Natural killer cell (primary cell): ENCODE results near the gene DAB2. TPM values are rescaled to one million over a fixed set of nuclear protein-coding genes. Genes with fewer than 3 reads are reported as not detected.

Source experiments
- ATAC-seq, 3 donors: fragments of 150-1000 bp in 2 of 3; fragments of 200-7000 bp in 1 of 3; cut with Tn5 transposase; 1 replicate in 1 of 3; 2 replicates in 2 of 3; pipeline ENCODE4 v1.10.0; 2021; ENCODE audit warnings: mild to moderate bottlenecking in 2 of 3, moderate library complexity in 2 of 3
- DNase-seq, 2 donors: peaks; one replicate each; pipeline versions ENCODE4 v3.0.0 to v3.0.0-alpha.2; 2013 to 2021; ENCODE audit warnings: mixed read lengths in 1 of 2
- H3K27ac ChIP-seq: one replicate; pipeline ENCODE4 v1.5.1; 2013; ENCODE audit warnings: mild to moderate bottlenecking, low read length
- H3K27me3 ChIP-seq: one replicate; pipeline ENCODE4 v1.6.1; 2013; ENCODE audit warnings: low read length; ENCODE audit not compliant: control insufficient read depth, insufficient read depth
- H3K36me3 ChIP-seq: one replicate; pipeline ENCODE4 v1.6.1; 2013; ENCODE audit warnings: low read length; ENCODE audit not compliant: control insufficient read depth, insufficient read depth
- H3K4me1 ChIP-seq: one replicate; pipeline ENCODE4 v1.6.1; 2013; ENCODE audit warnings: low read length; ENCODE audit not compliant: control insufficient read depth, insufficient read depth
- H3K4me3 ChIP-seq: one replicate; pipeline ENCODE4 v1.5.1; 2013; ENCODE audit warnings: low read length
- H3K9me3 ChIP-seq: one replicate; pipeline ENCODE4 v1.6.1; 2013; ENCODE audit warnings: low read length; ENCODE audit not compliant: control insufficient read depth, insufficient read depth
- H3K27ac Mint-ChIP-seq, 2 donors: one replicate each; pipeline ENCODE4 v1.8.0; 2022; ENCODE audit warnings: mild to moderate bottlenecking in 2 of 2, mixed read lengths in 2 of 2, moderate library complexity in 1 of 2
- H3K27me3 Mint-ChIP-seq, 2 donors: one replicate each; pipeline ENCODE4 v1.8.0; 2022; ENCODE audit warnings: low read depth in 2 of 2, mixed read lengths in 2 of 2
- H3K36me3 Mint-ChIP-seq: one replicate; pipeline ENCODE4 v1.8.0; 2022; ENCODE audit warnings: mixed read lengths
- H3K4me1 Mint-ChIP-seq, 2 donors: one replicate each; pipeline ENCODE4 v1.8.0; 2022; ENCODE audit warnings: mixed read lengths in 2 of 2
- H3K4me3 Mint-ChIP-seq: one replicate; pipeline ENCODE4 v1.8.0; 2022; ENCODE audit warnings: mild to moderate bottlenecking, moderate library complexity, mixed read lengths
- H3K9me3 Mint-ChIP-seq, 2 donors: one replicate each; pipeline ENCODE4 v1.8.0; 2022; ENCODE audit warnings: mixed read lengths in 2 of 2
- whole genome bisulfite sequencing: methylation state at CpG from one replicate; pipeline ENCODE4 v1.1.7; 2013; ENCODE audit warnings: missing lambda C conversion rate; ENCODE audit not compliant: insufficient coverage; 5-methylcytosine and 5-hydroxymethylcytosine counted together
- intact Hi-C: fragments of 100-400 bp; cut with micrococcal nuclease; formaldehyde crosslinking; loops from one replicate; pipeline ENCODE4 v1.14.2; 2022
- total RNA-seq, 4 donors: library from RNA; stranded (reverse); fragments of 120-200 nt in 1 of 4; gene quantifications; one replicate each; pipeline versions ENCODE4 v1.2.3 to v1.2.4, GENCODE V29; 2013 to 2022
- TF ChIP-seq, protein P1 (sequence below): fragments of 200-600 bp; IDR thresholded peaks from one replicate; pipeline ENCODE4 v1.8.0; 2022; ENCODE audit warnings: antibody characterized with exemption

The DAB2 gene
- total RNA-seq, 3 donors from 2014 or later (not counting 1 experiment from before 2014, with no cell fraction given) = 33.0 to 53.8 (median 36.9) TPM

DNA sequence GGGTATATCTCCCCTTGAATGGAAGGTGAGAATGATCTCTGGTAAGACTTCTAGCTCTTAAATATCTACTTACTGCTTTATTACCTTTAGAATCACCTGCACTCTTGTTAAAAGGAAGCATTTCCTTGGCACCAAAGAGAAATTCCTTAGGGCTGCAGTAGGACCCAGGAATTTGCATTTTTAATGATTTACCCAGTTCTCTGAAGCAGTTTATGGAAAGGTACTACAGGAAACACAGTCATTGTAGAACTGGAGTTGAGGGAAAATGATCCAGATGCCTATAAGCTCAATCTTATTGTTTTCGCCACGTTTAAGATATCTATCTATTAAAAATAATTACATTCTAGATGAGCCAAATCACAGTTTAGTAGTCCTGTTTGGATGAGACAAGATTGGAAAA is 51.0 kb downstream of the DAB2 start:
- Mint-ChIP-seq H3K4me3 (no peak overlapping the region), H3K27me3 (no peaks in the 10 kb centered on the region), H3K9me3 (no peaks in the 10 kb centered on the region), H3K4me1 (peaks cover 9 to 18% of the 10 kb centered on the region in 2 donors), H3K36me3 (no peaks in the 10 kb centered on the region), H3K27ac (no peak overlapping the region)
- Histone ChIP-seq H3K27ac (no peak overlapping the region), H3K9me3 (no peaks in the 10 kb centered on the region), H3K4me1 (no peaks in the 10 kb centered on the region), H3K36me3 (peaks cover 3% of the 10 kb centered on the region), H3K27me3 (no peaks in the 10 kb centered on the region), H3K4me3 (no peak overlapping the region)
- ATAC-seq = no peak
- DNase-seq = no peak
- WGBS = no CpG with 5 or more reads among the region's 2 CpGs
- intact Hi-C loops = no loop called here
- TF ChIP-seq, protein P1, sequence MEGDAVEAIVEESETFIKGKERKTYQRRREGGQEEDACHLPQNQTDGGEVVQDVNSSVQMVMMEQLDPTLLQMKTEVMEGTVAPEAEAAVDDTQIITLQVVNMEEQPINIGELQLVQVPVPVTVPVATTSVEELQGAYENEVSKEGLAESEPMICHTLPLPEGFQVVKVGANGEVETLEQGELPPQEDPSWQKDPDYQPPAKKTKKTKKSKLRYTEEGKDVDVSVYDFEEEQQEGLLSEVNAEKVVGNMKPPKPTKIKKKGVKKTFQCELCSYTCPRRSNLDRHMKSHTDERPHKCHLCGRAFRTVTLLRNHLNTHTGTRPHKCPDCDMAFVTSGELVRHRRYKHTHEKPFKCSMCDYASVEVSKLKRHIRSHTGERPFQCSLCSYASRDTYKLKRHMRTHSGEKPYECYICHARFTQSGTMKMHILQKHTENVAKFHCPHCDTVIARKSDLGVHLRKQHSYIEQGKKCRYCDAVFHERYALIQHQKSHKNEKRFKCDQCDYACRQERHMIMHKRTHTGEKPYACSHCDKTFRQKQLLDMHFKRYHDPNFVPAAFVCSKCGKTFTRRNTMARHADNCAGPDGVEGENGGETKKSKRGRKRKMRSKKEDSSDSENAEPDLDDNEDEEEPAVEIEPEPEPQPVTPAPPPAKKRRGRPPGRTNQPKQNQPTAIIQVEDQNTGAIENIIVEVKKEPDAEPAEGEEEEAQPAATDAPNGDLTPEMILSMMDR = no peak

DNA sequence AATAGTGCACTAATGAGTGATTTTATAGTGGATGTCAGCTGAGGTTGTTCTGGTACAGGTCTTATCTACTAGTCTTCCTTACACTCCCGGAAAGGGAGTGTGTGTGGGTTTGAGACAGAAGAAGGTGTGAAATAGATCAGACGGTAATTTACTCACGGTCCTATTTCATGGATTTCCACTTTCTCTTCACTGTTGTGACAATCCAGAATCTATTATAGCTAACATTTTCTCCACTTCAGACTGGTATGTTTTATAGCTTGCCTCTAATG is 53.5 kb downstream of the DAB2 start:
- Mint-ChIP-seq H3K27me3 (no peaks in the 10 kb centered on the region), H3K4me1 (peaks cover 9 to 18% of the 10 kb centered on the region in 2 donors), H3K36me3 (no peaks in the 10 kb centered on the region), H3K27ac (peak overlapping the region; percentile 53 to 62), H3K9me3 (no peaks in the 10 kb centered on the region), H3K4me3 (no peak overlapping the region)
- TF ChIP-seq, protein P1 = no peak
- intact Hi-C loops = no loop called here
- no CpG with 5 or more reads among the region's 3 CpGs for WGBS
- Histone ChIP-seq H3K4me3 (no peak overlapping the region), H3K9me3 (no peaks in the 10 kb centered on the region), H3K27ac (no peak overlapping the region), H3K27me3 (no peaks in the 10 kb centered on the region), H3K4me1 (no peaks in the 10 kb centered on the region), H3K36me3 (peaks cover 3% of the 10 kb centered on the region)
- ATAC-seq = peak in 2 of 3 donors; percentile 35 to 53
- peak in 1 of 2 donors; percentile 4 for DNase-seq

DNA sequence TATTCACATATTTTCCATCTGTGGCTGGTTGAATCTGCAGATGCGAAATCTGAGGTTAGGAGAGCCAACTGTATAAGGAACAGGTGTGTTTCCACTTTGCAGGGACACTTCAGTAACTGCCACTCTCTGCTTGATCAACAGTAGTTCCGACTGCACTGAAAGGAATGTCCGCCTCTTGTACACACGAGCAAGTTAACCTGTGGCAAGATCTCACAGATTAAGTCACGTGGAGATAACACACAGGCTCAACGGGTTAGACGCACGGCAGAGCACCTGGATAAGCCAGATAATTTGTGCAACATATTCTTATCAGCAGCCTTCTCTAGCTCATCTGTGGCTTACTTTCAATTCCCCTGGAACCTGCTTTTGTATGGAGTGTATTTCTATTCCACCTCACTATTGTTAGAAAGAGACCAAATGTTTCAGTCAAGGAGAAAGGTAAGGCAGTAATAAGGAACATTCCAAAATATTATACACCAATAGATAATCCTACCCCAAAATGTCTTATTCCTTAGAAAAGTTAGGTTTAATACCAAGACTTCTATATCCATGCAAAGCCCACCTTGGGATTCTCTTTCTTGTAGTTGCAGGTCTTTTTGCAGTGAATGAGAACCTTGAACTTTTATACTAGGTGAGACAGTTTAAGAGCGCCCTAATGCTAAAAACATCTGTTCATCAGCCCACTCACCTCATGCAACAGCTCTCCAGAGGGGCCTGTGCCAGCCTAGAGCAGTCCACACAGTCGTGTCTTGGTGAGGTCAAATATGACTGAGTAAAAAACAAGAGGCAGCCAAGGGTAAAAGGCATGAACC is 54.0 kb downstream of the DAB2 start:
- ATAC-seq (no peak), DNase-seq (no peak)
- no peaks in the 10 kb centered on the region for H3K4me1 ChIP-seq
- intact Hi-C loops = no loop called here
- no peak overlapping the region for H3K4me3 ChIP-seq
- Mint-ChIP-seq H3K36me3 (no peaks in the 10 kb centered on the region), H3K27ac (peak overlapping the region; percentile 53 to 62), H3K4me1 (peaks cover 9 to 18% of the 10 kb centered on the region in 2 donors), H3K4me3 (no peak overlapping the region), H3K27me3 (no peaks in the 10 kb centered on the region), H3K9me3 (no peaks in the 10 kb centered on the region)
- no peaks in the 10 kb centered on the region for H3K9me3 ChIP-seq
- peaks cover 3% of the 10 kb centered on the region for H3K36me3 ChIP-seq
- no peaks in the 10 kb centered on the region for H3K27me3 ChIP-seq
- TF ChIP-seq, protein P1 = no peak
- WGBS = 73% methylated on average over 9 of the region's 10 CpGs
- no peak overlapping the region for H3K27ac ChIP-seq
